ENCODE results near the gene TRH. TPM values are rescaled to one million over a fixed set of nuclear protein-coding genes. Genes with fewer than 3 reads are reported as not detected.
"Not testable (repeated sequence)": the region's sequence is repeated elsewhere in the genome, so short reads cannot be mapped to it uniquely, and the experiment has no call there.

Gene TRH
- total RNA-seq, 1 experiment from 2014 or later: not detected

DNA sequence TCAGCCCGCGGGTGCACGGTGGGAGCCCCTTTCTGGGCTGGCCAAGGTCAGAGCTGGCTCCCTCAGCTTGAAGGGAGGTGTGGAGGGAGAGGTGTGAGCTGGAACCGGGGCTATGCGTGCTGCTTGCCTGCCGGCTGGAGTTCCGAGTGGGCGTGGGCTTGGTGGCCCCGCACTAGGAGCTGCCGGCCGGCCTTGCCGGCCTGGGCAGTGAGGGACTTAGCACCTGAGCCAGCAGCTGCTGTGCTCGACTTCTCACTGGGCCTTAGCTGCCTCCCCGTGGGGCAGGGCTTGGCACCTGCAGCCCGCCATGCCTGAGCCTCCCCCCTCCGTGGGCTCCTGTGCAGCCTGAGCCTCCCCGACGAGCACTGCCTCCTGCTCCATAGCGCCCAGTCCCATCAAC is 36.0 kb downstream of the TRH start:
- no peak for DNase-seq (ENCODE audit: low spot score)

DNA sequence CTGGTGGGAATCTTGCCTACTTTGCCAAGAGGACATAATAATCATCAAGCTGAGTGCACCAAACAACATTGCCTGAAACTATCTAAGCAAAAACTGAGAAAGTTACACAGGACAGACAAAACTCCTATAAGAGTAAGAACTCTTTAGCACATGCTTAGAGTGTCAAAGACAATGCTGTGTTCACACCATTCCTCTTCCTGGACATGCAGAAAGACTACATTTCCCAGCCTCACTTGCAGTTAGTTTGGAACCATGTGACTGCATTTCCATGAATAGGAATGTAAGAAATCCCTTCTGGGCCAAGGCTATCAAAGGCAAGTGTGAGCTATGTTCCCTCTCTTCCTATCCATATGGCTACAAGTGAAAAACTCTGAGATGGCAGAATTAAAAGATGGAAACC is 37.6 kb downstream of the TRH start:
- not testable (repeated sequence) for DNase-seq (ENCODE audit: low spot score)

GRCh38 chr3:130013246-130013645 is 38.7 kb downstream of the TRH start:
- DNase-seq (ENCODE audit: low spot score): not testable (repeated sequence)

DNA sequence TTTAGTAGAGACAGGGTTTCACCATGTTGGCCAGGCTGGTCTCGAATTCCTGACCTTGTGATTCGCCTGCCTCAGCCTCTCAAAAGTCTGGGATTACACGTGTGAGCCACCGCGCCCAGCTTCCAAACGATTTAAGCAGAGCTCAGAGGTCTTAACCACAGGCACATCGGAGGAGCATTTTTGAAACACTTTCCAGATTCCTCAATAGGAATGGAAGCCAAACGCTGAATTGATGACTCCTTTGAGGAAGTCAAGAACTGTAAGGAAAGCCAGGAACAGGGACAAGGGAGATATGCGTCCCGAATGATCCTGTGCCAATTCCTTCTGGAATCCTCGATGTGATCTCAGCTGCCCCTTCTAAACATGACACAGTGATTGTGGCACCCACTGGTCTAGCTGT is 40.0 kb downstream of the TRH start:
- DNase-seq (ENCODE audit: low spot score): no peak

- not testable (repeated sequence) for DNase-seq (ENCODE audit: low spot score)
These were observed 43.1 kb downstream of the TRH start for GRCh38 chr3:130017661-130018060.

DNA sequence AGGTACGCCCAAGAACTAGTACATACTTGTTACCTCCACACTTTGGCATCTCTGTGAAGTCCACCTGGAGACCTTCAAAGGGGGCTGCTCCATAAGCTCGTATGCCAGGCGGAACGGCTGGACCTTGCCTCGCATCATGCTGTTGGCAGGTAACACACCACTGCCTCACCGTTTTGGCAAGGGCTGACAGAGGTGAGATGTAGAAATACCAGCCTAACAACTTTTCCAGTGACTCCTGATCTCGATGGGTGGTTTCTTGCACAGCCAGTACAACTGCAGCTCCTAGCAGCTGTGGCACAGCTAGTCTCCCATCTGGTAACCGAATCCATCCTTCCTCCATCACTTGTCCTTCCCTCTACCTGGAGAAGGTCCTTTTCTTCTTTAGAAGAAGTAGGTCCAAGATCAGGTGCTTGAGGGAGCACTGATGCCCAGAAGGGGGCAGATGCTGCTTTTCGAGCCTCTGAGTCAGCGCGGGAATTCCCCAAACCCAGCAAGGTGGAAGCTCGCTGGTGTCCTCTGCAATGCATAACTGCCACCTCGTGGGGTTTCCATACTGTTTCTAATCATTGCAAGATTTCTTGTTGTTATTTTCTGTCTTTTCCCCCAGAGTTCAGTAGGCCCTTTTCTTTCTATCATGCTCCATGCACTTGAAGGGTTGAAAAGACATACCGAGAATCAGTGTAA is 51.8 kb downstream of the TRH start:
- DNase-seq (ENCODE audit: low spot score): not testable (repeated sequence)

- DNase-seq (ENCODE audit: low spot score): not testable (repeated sequence)
These were observed 52.9 kb downstream of the TRH start for GRCh38 chr3:130027437-130027836.

Other genes starting within 250 kb of the TRH start
- gene TMCC1, start 81.0 kb upstream of the TRH start, total RNA-seq (2014; rRNA removed; shearing (Covaris generic)): 5.1 and 11.1 TPM in 2 replicates
- gene ALG1L2, start 107.1 kb downstream of the TRH start, total RNA-seq (2014; rRNA removed; shearing (Covaris generic)): not detected in 2 replicates

All from H4 (cell line).